ENCODE measurements around the gene C5AR2.

- peak; percentile 99 for TF ChIP-seq CTCF (IDR thresholded peaks at IDR 0.05; ENCODE audit: low read depth, low read length)
- no peak for TF ChIP-seq EZH2phosphoT487 (IDR thresholded peaks at IDR 0.05; ENCODE audit: low read depth)
Measured at GRCh38 chr19:47305309-47305751, 26.6 kb upstream of the C5AR2 start.
